HG02610 (cell line): ENCODE results near the gene TSPAN16.

Experiments
- ATAC-seq: cut with Tn5 transposase; IDR thresholded peaks from one replicate; pipeline ENCODE4 v1.9.1; 2021; ENCODE audit warnings: mild to moderate bottlenecking, moderate library complexity; ENCODE audit not compliant: unreplicated experiment

Gene TSPAN16

GRCh38 chr19:11268783-11269267, 27.1 kb upstream of the TSPAN16 start:
- ATAC-seq = no peak

DNA sequence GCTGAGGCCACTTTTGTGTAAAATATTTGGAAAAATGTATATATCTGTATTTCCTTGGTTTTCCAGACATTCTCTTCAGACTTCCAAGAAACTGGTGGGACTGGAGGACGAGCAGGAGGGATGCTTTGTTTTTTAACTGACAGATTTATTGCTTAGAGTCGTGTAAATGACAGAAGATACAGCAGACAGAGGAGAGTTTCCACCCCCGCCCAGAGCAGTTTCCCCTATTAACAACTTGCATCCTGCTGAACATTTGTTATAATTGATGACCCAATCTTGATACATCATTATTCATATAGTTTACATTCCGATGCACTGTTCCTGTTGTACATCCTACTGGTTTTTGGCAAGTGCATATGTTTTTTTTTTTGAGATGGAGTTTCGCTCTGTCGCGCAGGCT, 26.6 kb upstream of the TSPAN16 start:
- no peak for ATAC-seq

DNA sequence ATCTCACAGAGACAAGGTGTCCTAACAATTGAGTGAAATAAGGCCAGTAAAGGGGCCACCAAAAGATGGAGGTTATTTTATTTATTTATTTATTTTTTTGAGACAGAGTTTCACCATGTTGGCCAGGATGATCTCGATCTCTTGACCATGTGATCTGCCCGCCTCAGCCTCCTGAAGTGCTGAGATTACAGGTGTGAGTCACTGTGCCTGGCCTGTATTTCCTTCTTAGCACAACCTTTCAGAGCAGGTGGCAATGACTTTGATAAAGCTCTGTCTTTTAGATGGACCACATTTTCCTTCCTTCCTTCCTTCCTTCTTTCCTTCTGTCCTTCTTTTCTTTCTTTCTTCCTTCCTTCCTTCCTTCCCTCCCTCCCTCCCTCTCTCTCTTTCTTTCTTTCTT, 22.7 kb upstream of the TSPAN16 start:
- ATAC-seq = no peak

- no peak for ATAC-seq
These were observed 22.0 kb upstream of the TSPAN16 start for GRCh38 chr19:11273989-11274388.

DNA sequence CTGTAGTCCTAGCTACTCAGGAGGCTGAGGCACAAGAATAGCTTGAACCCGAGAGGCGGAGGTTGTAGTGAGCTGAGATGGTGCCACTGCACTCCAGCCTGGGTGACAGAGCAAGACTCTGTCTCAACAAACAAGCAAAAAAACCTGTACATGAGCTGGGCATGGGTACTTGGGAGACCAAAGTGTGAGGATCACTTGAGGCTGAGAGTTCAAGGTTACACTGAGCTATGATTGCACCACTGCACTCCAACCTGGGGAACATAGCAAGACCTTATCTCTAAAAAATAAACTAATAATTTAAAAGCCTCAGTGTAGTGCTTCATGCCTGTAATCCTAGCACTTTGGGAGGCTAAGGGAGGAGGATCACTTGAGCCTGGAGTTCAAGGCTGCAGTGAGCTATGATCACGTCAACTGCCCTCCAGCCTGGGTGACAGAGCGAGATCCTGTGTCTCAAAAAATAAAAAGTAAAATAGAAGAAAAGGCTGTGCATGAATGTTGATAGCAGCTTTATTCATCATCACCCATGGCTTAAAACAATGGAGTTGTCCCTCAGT, 21.4 kb upstream of the TSPAN16 start:
- no peak for ATAC-seq

GRCh38 chr19:11278670-11279069, 17.3 kb upstream of the TSPAN16 start:
- no peak for ATAC-seq

GRCh38 chr19:11279505-11280236, 16.3 kb upstream of the TSPAN16 start:
- ATAC-seq = peak; percentile 53

DNA sequence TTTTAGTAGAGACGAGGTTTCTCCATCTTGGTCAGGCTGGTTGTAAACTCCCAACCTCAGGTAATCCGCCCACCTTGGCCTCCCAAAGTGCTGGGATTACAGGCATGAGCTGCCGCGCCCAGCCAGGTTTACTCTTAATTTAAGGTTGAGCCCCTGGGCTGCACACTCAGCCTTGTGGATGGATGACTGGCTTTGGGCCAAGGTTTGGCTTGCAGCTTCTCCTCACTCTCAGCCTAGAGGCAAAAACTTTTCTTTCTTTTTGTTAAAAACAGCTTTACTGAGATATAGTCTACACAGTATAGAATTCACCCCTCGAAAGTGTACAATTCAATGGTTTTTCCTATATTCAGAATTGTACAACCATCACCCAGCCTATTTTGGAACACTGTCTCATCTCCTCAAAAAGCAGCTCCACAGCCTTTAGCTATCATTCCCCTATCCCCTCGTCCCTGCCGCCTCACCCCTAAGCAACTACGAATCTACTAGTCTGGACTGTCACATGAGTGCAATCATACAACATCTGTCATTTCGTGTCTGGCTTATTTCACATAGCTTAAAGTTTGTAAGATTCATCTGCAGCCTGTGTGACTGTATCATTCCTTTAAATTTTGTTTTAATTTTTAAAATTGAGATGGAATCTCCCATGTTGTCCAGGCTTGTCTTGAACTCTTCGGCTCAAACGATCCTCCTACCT, 14.5 kb upstream of the TSPAN16 start:
- no peak for ATAC-seq

DNA sequence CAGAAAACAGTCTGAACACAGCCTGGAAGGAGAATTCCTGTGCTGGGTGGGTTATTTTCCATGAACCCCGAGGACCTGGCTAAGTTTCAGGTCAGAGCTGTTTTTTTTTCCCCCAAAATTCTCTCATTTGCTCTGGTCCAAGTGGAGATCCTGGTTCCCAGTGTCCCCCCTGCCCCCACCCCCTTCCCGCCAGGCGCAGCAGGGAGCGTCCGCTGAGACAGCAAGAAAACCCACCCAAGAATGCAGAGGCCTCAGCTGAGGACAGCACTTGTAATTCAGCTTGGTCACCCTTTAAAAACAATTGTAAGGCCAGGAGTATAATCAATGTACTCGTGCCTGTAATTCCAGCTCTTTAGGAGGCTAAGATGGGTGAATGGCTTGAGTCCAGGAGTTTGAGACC, 11.4 kb upstream of the TSPAN16 start:
- no peak for ATAC-seq

DNA sequence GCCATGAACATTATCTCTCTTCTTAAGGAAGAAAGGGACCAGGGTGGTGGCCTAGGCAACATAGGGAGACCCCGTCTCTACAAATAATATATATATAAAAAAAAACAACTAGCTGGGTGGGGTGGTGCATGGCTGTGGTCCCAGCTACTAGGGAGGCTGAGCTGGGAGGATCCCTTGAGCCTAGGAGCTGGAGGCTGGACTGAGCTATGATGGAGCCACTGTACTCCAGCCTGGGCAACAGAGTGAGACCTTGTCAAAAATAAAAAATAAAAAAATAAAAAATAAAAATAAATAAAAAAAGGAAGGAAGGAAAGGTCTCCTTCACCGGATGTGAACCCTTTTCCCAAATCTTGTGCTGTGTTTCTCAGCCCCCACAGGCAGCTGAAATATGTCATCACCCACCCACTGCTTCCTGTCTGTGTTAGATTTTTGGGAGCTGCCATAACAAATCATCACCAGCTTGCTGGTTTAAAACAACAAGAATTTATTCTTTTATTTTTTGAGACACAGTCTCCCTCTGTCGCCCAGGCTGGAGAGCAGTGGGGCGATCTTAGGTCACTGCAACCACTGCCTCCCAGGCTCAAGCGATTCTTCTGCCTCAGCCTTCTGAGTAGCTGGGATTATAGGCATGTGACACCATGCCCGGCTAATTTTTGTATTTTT, 9.5 kb upstream of the TSPAN16 start:
- no peak for ATAC-seq

DNA sequence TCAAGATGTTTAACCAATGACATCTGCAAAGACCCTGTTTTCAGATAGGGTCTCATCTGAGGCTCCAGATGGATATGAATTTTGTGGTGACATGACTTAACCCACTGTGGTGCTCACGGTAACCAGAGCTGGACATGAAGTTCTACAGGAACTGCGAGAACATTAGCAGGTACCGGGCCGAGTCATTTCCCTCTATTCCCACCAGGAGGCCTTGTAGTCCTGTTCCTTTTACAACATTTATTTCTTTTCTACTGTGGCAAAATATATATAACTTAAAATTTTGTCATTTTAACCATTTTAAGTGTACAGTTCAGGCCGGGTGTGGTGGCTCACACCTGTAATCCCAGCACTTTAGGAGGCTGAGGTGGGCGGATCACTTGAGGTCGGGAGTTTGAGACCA, 7.6 kb upstream of the TSPAN16 start:
- no peak for ATAC-seq

DNA sequence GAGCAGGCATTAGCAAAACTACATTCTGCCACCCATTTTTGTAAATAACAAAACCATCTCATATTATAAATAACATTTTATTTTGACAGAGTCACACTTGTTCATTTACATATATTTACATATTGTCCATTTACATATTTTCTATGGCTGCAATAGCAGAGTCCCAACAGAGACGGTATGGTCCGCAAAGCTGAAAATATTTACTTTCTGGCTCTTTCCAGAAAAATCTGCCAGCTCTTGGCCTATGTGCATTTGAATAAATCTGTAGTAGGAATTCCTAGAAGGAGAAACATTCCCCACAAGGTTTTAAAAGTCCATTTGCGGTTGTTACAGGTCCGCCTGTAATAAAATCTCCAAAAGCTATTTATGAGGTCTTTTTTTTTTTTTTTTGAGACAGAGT, 5.7 kb upstream of the TSPAN16 start:
- ATAC-seq = no peak

DNA sequence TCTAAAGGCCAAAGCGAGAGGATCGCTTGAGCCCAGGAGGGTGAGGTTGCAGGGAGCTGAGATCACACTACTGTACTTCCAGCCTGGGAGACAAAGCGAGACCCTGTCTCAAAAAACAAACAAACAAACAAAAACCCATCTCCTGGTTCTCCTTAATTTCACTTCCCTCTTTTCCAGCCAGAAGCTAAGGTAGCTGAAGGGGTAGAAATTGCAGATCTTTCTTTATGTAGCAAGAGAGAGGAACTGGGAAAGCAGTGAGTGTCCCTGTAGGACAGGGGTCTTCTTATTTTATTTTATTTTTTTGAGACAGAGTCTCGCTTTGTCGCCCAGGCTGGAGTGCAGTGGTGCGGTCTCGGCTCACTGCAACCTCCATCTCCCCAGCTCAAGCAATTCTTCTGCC, 4.5 kb upstream of the TSPAN16 start:
- no peak for ATAC-seq

- ATAC-seq = no peak
These were observed 4.0 kb upstream of the TSPAN16 start for GRCh38 chr19:11291991-11292390.

DNA sequence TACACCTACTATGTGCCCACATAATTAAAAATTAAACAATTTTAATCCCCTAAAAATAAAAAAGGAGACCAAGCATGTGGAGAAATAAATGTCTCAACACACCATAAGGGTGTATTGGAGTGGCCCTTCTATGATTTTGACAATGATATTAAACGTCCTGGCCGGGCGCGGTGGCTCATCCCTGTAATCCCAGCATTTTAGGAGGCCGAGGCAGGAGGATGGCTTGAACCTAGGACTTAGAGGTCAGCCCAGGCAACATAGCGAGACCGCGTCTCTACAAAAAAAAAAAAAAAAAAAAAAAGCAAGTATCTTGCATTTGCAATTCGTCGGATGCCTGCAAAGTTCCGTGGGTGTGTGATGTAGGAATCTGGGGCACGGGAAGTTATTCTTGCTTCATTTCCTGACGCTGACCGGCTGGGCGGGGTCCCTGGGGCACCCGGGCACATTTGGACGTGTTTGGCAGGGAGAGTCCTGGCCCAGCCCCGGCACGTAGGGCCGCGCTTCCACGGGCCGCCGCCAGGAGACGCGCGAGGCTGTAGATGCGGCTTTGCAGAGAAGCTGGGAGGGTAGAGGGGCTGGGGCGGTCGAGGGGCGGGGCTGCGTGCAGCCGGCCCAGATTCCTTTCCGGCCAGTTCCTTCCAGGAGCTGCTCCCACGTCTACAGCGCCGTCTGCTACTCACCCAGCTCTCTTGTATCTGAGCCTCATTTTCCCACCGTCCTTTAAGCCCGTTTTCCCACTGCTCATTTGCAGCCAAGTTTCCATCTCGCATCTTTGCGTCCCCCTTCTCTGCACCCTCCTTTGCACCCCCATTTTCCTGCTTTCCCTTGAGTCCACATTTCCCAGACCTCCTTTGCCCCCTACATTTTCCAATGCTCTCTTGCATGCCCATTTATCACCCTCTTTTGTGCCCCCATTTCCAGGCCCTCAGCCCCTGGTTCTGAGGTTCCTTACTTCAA, 2.2 kb upstream of the TSPAN16 start:
- peak; percentile 60 for ATAC-seq

- ATAC-seq = no peak
These were observed 780 bp upstream of the TSPAN16 start for GRCh38 chr19:11295180-11295579.

DNA sequence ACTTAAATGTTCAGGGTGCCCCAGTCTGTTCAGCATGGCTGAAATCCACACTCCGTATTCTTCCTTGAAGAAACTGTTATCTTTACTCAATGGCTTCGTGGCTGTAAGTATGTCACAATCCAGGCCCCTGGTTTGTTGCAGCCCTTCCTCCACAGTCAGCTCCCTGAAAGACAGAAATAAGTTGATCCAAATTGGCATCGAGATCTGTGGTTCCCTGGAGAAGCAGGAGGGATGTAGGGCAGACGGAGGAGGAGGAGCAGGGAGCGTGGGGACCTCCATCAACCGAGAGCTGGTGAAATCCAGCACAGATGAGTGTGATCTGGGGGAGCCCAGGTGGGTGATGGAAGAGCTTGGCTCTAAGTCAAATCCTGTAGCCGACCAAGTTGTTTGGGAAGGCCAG, 304 bp downstream of the TSPAN16 start:
- ATAC-seq = no peak

GRCh38 chr19:11299946-11300810, 4.2 kb downstream of the TSPAN16 start:
- ATAC-seq = no peak

DNA sequence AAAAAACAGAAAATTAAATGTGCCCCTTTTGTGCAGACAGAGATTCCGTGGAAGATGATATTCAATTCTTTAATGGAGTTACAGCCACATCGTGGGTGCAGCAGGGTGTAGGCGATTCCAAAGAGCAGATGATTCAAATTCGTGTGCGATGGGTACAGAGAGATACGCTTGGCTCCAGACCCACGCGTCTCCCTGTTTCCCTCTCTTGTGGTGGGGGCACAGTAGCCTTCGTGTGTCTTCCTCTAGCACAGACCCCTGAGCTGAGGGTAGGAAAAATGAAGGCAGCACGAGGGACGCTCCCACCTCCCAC, 4.8 kb downstream of the TSPAN16 start:
- ATAC-seq = no peak

- no peak for ATAC-seq
These were observed 9.0 kb downstream of the TSPAN16 start for GRCh38 chr19:11304936-11305335.
